Thyroid gland (tissue), 4 donors: ENCODE data around the gene FES. TPM values are rescaled to one million over a fixed set of nuclear protein-coding genes. Genes with fewer than 3 reads are reported as not detected.
"Not testable (repeated sequence)": the region's sequence is repeated elsewhere in the genome, so short reads cannot be mapped to it uniquely, and the experiment has no call there.

Experiments
- DNase-seq, 2 donors: peaks; one replicate each; pipeline ENCODE4 v3.0.0-alpha.2; 2019
- H3K27ac ChIP-seq, 3 donors: fragments of 200-600 bp; sonication (generic); 1 replicate in 2 of 3; 2 replicates in 1 of 3; pipeline ENCODE4 v1.5.1; 2016 to 2019; ENCODE audit warnings: mild to moderate bottlenecking in 1 of 3, moderate library complexity in 1 of 3
- H3K27me3 ChIP-seq: fragments of 200-600 bp; sonication (generic); one replicate; pipeline ENCODE4 v1.5.1; 2019
- H3K36me3 ChIP-seq, 2 donors: fragments of 200-600 bp; sonication (generic); one replicate each; pipeline ENCODE4 v1.5.1; 2016 to 2019
- H3K4me1 ChIP-seq, 2 donors: fragments of 200-600 bp; sonication (generic); one replicate each; pipeline ENCODE4 v1.5.1; 2017 to 2019
- H3K4me3 ChIP-seq, 3 donors: fragments of 200-600 bp; sonication (generic); replicated peaks in 1 of 3; 1 replicate in 2 of 3; 2 replicates in 1 of 3; pipeline ENCODE4 v1.5.1; 2016; ENCODE audit warnings: mild to moderate bottlenecking in 1 of 3
- H3K9me3 ChIP-seq: fragments of 200-600 bp; sonication (generic); one replicate; pipeline ENCODE4 v1.5.1; 2017
- CTCF ChIP-seq, 6 experiments: fragments of 200-600 bp in 3 of 6; fragments of 450-650 bp in 3 of 6; sonication (generic) in 3 of 6; IDR thresholded peaks; one replicate each; pipeline ENCODE4 v1.5.1; 2016 to 2019; ENCODE audit warnings: antibody characterized with exemption in 6 of 6, mild to moderate bottlenecking in 2 of 6, inconsistent platforms in 1 of 6, moderate library complexity in 1 of 6
- POLR2A ChIP-seq, 2 donors: fragments of 450-650 bp; IDR thresholded peaks; one replicate each; pipeline ENCODE4 v1.6.1; 2017; ENCODE audit warnings: antibody characterized with exemption in 2 of 2, mild to moderate bottlenecking in 2 of 2, moderate library complexity in 1 of 2
- WGBS, 2 donors: methylation state at CpG; one replicate each; pipeline ENCODE4 v1.1.5; 2017; 5-methylcytosine and 5-hydroxymethylcytosine counted together
- intact Hi-C: fragments of 100-400 bp; cut with DNase I; formaldehyde crosslinking; loops from one replicate; pipeline ENCODE4 v1.15.1; 2023
- total RNA-seq, 4 donors: library from RNA; depleted of rRNA; stranded (reverse); fragments of >200 nt; gene quantifications; one replicate each; pipeline ENCODE4 v1.2.3, GENCODE V29; 2016

The FES gene
- total RNA-seq, 4 donors from 2014 or later = 34.1 to 44.5 (median 36.0) TPM

- no peaks in the 10 kb centered on the region for H3K9me3 ChIP-seq
- peaks cover 49 to 54% of the 10 kb centered on the region in 2 donors for H3K36me3 ChIP-seq
- TF ChIP-seq CTCF (IDR thresholded peaks at IDR 0.05) (no peak), POLR2A (IDR thresholded peaks at IDR 0.05) (no peak)
- DNase-seq = no peak
- intact Hi-C loops = no loop called here
- H3K4me3 ChIP-seq = no peak overlapping the region
- 91 to 95% methylated on average over 10 to 11 of the region's 11 CpGs for WGBS, 2 donors
- H3K4me1 ChIP-seq = peaks cover 12 to 15% of the 10 kb centered on the region in 2 donors
- H3K27me3 ChIP-seq = no peaks in the 10 kb centered on the region
- no peak overlapping the region for H3K27ac ChIP-seq
These were observed 22.0 kb downstream of the FES start for GRCh38 chr15:90906181-90906849.

GRCh38 chr15:90907051-90907660, 22.9 kb downstream of the FES start:
- WGBS, 2 donors = 85 to 100% methylated on average over 10 to 15 of the region's 15 CpGs
- H3K9me3 ChIP-seq = no peaks in the 10 kb centered on the region
- no peak overlapping the region for H3K27ac ChIP-seq
- TF ChIP-seq CTCF (IDR thresholded peaks at IDR 0.05) (no peak), POLR2A (IDR thresholded peaks at IDR 0.05) (no peak)
- H3K36me3 ChIP-seq = peaks cover 58 to 63% of the 10 kb centered on the region in 2 donors
- intact Hi-C loops = no loop called here
- H3K27me3 ChIP-seq = no peaks in the 10 kb centered on the region
- no peak for DNase-seq
- no peak overlapping the region for H3K4me3 ChIP-seq
- H3K4me1 ChIP-seq = peaks cover 7 to 9% of the 10 kb centered on the region in 2 donors

GRCh38 chr15:90907838-90908507, 23.7 kb downstream of the FES start:
- Histone ChIP-seq H3K4me1 (peaks cover 7 to 9% of the 10 kb centered on the region in 2 donors), H3K36me3 (peaks cover 66 to 71% of the 10 kb centered on the region in 2 donors), H3K27ac (no peak overlapping the region), H3K9me3 (no peaks in the 10 kb centered on the region), H3K4me3 (no peak overlapping the region), H3K27me3 (no peaks in the 10 kb centered on the region)
- TF ChIP-seq CTCF (IDR thresholded peaks at IDR 0.05) (no peak), POLR2A (IDR thresholded peaks at IDR 0.05) (no peak)
- no peak for DNase-seq
- intact Hi-C loops = no loop called here
- WGBS, 2 donors = 75 to 93% methylated on average over 9 of the region's 9 CpGs

GRCh38 chr15:90909449-90909848, 25.1 kb downstream of the FES start:
- H3K27me3 ChIP-seq, H3K4me1 ChIP-seq, H3K27ac ChIP-seq, H3K9me3 ChIP-seq, H3K4me3 ChIP-seq, intact Hi-C loops, DNase-seq: not testable (repeated sequence)
- H3K36me3 ChIP-seq = peaks cover 80 to 81% of the 10 kb centered on the region in 2 donors
- WGBS, 2 donors = 83 to 85% methylated on average over 11 of the region's 11 CpGs

- H3K27me3 ChIP-seq = no peaks in the 10 kb centered on the region
- DNase-seq = no peak
- H3K9me3 ChIP-seq = no peaks in the 10 kb centered on the region
- 84 to 92% methylated on average over 8 of the region's 8 CpGs for WGBS, 2 donors
- no peak for TF ChIP-seq CTCF (IDR thresholded peaks at IDR 0.05)
- TF ChIP-seq POLR2A (IDR thresholded peaks at IDR 0.05) = no peak
- intact Hi-C loops = no loop called here
- H3K4me1 ChIP-seq = no peaks in the 10 kb centered on the region
- H3K36me3 ChIP-seq = peaks cover 85 to 86% of the 10 kb centered on the region in 2 donors
- H3K27ac ChIP-seq = no peak overlapping the region
- H3K4me3 ChIP-seq = no peak overlapping the region
These were observed 25.7 kb downstream of the FES start for GRCh38 chr15:90909976-90910375.
